GM19455 (cell line): Measurements from ENCODE around the gene LCK.

Source experiments
- ATAC-seq: cut with Tn5 transposase; IDR thresholded peaks from one replicate; pipeline ENCODE4 v1.9.1; 2021; ENCODE audit not compliant: unreplicated experiment

The LCK gene

GRCh38 chr1:32250893-32251716, at the start of gene LCK:
Gene LCK (plus strand): TSS chr1:32251265. CDS start chr1:32274330, 23,065 bp downstream.
- no peak for ATAC-seq

DNA sequence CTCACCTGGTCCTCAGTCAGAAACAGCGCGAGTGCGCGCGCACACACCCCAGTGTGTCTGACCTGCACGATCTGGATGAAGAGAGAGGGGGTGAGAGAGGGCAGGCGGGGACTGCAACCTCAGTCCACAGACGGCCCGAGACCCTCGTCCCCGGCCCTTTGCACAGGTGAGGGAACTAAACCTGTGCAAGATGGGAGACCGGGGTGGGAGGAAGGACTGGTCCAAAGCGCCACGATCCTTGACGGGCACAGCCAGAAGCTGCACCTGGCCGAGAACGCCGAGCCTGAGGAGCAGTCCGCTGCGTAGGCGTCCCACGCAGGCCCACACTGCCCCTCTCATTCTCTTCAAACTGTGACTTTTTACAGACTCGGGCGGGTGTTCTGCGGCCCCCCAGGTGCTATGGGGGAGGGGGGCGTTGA, 46.1 kb upstream of the LCK start:
- ATAC-seq: no peak

DNA sequence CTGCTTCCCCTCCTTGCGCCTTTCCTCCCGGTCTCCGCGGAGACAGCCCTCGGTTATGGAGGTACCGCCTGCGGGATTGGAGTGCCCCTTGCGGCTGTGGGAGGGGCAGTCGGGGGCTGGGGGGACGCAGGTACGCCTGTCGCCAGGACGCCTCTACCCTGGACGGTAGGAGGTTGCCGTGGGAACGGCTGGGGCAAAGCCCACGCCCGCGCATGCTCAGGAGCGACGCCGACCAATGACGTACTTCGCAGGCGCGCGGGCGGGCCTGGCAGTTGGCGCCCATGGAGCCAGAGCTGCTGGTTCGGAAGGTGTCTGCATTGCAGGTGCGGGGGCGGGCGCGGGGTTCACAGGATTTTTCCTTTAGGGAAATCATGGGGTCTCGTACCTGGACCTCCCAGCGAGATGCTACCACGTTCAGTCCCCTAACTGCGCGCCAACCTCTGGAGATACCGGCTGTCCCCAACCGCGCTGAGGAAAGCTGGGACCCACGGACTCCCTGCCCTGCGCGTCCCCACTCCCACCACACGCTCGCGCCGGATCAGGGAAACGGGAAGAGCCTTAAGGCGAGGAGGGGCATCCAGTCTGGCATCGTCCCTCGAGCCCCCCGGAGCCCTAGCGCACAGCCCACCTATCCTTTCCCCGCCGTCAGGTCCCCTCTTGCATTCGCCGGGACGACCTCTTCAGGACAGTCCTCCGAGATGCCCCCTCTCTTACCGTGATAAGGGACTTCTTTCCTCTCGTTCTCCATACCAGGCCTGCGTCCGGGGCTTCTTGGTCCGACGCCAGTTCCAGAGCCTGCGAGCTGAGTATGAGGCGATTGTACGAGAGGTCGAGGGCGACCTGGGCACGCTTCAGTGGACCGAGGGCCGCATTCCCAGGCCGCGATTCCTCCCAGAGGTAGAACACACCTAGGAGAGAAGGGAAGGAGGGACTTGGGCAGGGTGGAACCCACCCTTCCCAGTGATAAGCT, 45.4 kb upstream of the LCK start, which contains the start of gene IQCC:
Gene IQCC (plus strand): TSS at position 271 of the 970 bp plus-strand sequence. CDS start 11 bp downstream, at position 282.
- ATAC-seq: no peak

DNA sequence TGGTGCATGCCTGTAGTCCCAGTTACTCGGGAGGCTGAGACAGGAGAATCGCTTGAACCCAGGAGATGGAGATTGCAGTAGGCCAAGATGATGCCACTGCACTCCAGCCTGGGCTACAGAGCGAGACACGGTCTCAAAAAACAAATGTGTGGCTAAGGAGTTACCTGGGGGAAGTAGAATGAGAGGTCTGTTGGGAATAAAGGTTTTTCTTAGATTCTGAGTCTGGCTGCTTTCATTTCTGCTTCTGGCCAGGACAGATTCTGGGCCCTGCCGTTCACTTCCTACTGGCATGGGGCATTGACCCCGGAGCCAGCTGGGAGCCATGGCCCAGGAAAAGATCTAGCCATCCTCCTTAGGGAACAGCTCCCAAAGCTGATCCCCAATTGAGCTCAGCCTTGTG, 42.6 kb upstream of the LCK start:
- ATAC-seq: no peak

- no peak for ATAC-seq
These were observed 42.2 kb upstream of the LCK start, which contains the start of gene DCDC2B for GRCh38 chr1:32208891-32209328. Gene DCDC2B (plus strand): TSS chr1:32209089. CDS start chr1:32209094, 5 bp downstream.

DNA sequence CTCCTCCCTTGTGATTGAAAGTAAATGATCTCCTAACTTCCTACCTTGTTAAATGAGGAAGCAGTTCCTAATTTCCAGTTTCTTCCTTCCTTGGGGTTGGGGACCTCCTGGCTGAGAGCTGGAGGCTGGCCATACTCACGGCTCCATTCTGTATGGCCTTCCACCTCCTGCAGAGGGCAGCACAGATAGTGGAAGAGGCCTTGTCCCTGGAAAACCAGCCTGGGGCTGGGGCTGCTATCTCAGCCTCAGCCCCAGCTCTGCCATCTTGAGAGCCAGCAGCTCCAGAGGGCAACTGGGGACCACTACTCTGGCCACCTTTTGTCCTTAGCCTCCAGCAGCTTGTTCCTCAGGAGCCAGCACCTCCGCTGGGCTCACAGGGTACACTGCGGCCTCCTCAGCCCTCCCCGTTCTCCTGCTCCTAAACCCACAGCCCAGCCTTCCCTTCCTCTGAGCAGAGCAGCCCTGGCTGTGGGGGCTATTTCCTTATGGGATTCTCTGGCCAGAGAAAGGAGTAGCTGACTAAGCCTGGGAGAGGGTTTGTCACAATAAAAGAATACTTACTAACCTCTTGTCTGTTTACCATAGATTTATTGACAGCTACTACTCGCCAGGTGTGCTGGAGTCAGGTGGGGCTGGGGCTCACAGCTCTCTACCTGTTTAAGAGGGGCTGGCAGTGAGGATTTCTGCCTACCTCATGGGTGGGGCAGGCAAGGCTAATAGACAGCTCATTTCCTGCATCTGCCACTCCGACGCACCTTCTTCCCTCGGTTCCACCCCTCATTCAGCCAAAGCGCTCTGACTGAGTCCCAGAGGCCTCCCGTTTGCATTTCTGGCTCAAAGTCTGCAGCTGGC, 35.2 kb upstream of the LCK start:
- no peak for ATAC-seq

DNA sequence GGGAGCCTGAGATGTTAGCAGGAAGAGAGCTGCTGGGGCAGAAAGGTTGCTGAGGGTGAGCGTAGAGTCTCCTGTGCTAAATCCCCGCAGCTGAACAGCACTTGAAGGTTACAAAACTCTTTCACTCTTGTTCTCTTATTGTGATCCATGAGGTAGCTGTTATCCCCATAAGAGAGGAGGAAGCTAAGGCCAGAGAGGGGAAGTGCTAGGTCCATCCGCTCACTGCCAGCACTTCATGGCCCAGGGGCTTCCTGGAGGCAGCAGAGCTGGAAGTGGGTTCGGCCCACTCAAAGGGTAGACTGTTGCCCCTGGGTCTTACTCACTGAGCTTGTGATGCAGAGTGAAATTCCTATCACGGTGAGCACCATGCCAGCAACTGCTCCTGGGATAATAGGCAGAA, 34.5 kb upstream of the LCK start:
- ATAC-seq: no peak

DNA sequence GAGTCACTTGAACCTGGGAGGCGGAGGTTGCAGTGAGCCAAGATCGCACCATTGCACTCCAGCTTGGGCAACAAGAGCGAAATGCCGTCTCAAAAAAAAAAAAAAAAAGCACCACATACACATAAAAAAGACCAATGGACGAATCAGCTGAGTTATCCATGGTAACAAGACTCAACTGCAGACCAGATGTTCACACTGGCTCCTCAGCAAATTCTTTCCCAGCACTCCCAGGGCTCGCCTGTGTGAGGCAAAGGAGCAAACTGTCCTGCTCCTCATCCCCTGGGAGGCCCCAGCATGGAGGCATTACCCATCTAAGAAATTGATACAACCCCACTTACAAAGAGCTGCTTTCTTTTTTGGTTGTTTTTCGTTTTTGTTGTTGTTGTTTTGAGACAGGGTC, 32.0 kb upstream of the LCK start:
- no peak for ATAC-seq

DNA sequence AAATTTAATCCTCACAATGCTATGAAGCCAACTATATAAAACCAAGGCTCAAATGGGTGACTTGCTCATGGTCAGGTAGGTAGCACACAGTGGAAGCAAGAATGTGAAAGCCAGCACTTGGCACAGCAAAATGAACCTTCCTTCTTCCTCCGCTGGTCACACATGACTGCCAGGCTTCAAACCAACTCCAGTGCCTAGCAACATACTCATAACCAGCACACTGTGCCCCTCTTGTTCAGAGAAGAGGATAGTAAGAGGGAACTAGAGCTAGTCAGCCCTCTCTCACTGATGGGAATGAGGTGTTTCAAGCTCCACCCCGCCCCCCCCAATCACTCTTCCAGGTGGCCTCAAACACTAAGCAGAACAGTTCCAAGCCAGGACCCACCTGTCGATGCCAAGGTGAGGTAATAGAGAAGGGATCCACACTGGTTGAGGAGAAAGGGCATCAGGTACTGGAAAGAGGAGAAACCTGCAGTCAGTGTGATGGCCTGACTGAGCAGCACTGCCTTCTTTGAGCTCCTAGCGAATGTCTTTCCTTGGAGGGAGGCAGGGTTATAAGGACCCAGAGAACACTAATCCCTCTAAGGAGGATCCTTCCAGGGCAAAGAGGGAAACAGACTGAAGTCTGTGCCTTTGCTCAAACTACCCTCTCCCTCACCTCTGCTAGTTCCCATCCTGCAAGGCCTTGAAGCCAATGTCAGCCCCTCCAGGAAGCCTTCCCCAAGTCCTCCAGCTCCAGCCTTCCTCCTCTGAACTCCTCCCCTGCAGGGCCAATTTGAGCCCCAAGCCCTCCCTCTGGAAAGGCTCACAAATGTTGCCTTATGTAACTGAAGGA, 30.1 kb upstream of the LCK start:
- no peak for ATAC-seq

GRCh38 chr1:32221581-32221979, 29.5 kb upstream of the LCK start:
- no peak for ATAC-seq

- ATAC-seq: peak; percentile 92
These were observed 28.9 kb upstream of the LCK start, which contains the start of the genes EIF3I and TMEM234 for GRCh38 chr1:32221980-32222755. Gene EIF3I (plus strand): TSS chr1:32222407. CDS start chr1:32222442, 35 bp downstream. Gene TMEM234 (minus strand): TSS chr1:32222353. CDS start chr1:32222322, 31 bp downstream.

GRCh38 chr1:32223683-32224082, 27.4 kb upstream of the LCK start:
- ATAC-seq: no peak

GRCh38 chr1:32224285-32224684, 26.8 kb upstream of the LCK start:
- ATAC-seq: no peak

DNA sequence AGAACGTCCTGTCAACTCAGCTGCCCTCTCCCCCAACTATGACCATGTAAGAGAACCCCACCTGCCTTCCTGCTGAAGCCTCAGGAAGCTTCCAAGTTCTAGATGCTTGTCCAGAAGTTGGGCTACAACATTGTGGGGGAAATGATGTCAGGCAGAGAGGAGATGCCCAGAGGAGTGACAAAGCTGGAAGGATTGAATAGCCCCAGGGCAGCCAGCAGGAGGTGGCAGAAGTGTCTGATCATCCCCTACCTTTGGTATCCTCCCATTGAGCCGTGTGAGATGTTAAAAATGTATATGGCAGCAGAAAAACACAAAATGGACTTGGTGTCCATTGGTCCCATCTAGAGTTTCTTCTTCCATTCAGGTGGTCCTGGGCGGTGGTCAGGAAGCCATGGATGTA, 22.3 kb upstream of the LCK start:
- no peak for ATAC-seq

DNA sequence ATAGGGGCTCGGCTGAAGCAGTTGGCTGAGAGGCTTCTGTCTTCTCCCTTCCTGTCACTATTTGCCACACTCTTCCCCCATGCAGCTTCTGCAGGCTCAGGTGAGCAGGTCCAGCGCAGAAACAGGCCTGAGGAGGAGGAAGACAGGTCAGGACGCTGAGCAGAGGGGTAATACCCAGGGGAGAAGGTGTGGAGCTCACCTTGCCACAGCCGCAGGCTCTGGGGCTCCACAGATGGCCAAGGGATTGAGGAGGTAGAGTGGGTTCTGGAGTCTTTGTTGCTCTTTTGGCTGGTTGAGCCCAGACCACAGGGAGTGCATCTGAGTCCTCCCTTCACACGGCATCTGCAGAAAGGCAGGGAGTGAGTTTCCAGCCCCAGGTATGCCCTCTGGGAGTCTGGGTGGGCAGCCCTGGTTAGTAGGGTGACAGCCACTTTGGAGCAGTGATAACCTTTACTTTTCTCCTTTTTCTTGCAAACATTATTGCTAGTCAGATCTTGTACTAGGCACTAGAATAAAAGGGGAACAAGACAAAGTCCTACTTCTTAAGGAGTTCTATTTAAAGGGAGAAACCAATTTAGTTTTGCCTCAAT, 19.1 kb upstream of the LCK start:
- ATAC-seq: no peak

GRCh38 chr1:32232558-32233304, 18.3 kb upstream of the LCK start:
- ATAC-seq: no peak

GRCh38 chr1:32234792-32235191, 16.3 kb upstream of the LCK start:
- ATAC-seq: no peak

DNA sequence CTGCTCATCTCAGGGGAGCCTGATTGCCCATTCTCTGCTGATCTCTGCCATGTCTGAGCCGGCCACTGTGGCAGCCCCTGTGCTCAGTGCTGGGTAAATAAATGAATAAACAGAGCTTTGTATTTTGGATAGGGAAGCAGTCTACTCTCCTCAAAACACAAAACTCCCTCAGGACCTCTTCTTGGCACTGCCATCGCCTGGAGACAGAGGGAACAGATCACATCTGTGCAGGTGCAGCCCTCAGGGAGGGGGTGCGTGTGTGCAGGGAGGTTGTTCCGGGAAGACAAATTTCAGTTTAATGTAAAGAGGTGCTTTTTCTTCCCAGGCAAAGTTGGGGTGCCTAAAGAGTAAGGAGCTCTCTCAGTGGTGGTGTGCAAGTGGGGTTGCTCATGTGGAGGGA, 11.7 kb upstream of the LCK start:
- ATAC-seq: no peak
